Measurements from ENCODE around the gene C1QB.

The C1QB gene, protein sequence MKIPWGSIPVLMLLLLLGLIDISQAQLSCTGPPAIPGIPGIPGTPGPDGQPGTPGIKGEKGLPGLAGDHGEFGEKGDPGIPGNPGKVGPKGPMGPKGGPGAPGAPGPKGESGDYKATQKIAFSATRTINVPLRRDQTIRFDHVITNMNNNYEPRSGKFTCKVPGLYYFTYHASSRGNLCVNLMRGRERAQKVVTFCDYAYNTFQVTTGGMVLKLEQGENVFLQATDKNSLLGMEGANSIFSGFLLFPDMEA

DNA sequence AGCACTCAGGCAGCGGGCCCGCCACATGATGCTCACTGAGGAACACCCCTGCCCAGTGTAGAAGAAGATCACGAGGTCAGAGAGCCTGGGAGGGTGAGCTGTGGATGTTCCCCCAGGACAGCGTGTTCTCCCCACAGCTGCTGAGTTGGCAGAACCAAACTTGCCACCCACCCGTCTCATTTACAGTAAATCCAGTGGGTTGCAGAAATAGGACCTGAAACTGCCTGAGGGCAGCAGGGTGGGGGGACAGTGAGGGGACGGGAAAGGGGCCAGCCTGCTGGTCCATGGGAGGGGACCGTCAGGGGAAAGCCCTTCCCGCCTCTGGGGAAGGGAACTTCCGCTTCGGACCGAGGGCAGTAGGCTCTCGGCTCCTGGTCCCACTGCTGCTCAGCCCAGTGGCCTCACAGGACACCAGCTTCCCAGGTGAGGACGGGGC, at the start of gene C1QB:
C1QB (plus strand) TSS at position 356 of the 436 bp plus-strand sequence. CDS start 6,227 bp downstream, outside the sequence.
- no peaks in the 10 kb centered on the region for H3K36me3 Mint-ChIP-seq (ENCODE audit: low read depth)
- no peak within 1 kb of the TSS for H3K4me3 Mint-ChIP-seq

DNA sequence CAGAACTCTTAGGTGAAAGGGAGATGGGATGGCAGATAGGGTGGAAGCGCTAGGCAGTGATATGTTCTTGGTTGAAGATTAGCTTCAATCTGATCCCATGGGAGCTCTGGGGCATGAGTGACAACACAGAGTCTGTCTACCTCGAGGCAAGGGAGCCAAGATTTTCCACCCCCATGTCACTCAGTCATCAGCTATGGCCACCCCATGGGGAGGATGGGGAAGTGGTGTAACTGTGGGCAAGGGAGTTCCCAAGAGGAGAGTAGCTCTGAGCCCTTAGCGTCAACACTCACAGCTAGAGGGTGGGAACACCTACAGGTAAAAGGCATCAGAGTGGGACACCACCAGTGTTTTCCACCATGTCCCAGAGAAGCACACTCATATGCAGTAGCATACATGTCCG, 46.9 kb upstream of the C1QB start:
- Mint-ChIP-seq H3K27me3 (peaks cover 57% of the 10 kb centered on the region), H3K9me3 (no peaks in the 10 kb centered on the region), H3K36me3 (ENCODE audit: low read depth) (no peaks in the 10 kb centered on the region), H3K4me3 (no peak overlapping the region), H3K27ac (no peak overlapping the region), H3K4me1 (ENCODE audit: low read depth) (no peaks in the 10 kb centered on the region)

More for the DNA sequence above, at the start of gene C1QB:
- H3K9me3 Mint-ChIP-seq: no peaks in the 10 kb centered on the region
- peaks cover 10% of the 10 kb centered on the region for H3K27me3 Mint-ChIP-seq
- H3K4me1 Mint-ChIP-seq (ENCODE audit: low read depth): no peaks in the 10 kb centered on the region
- no peak within 1 kb of the TSS for H3K27ac Mint-ChIP-seq

DNA sequence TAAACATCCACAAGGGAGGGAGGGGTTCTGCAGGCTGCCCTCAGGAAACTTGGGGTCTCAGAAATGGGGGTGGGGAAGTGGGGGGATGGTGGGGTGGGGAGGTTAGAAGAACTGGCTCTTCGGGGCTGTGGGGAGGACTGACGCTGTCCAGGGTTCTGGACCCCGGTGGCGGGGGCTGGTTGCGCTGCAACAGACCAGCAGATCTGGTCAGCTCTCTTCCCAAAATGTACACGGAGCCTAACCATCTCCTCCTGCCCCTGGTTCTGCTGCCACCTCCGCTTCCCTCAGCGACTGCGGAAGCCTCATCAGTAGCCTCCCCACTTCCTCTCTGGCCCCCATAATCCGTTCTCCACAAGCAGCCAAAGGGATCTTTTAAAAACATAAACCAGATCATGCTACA, 45.9 kb upstream of the C1QB start:
- Mint-ChIP-seq H3K4me1 (ENCODE audit: low read depth) (no peaks in the 10 kb centered on the region), H3K4me3 (no peak overlapping the region), H3K9me3 (no peaks in the 10 kb centered on the region), H3K27me3 (peaks cover 64% of the 10 kb centered on the region), H3K27ac (no peak overlapping the region), H3K36me3 (ENCODE audit: low read depth) (no peaks in the 10 kb centered on the region)

DNA sequence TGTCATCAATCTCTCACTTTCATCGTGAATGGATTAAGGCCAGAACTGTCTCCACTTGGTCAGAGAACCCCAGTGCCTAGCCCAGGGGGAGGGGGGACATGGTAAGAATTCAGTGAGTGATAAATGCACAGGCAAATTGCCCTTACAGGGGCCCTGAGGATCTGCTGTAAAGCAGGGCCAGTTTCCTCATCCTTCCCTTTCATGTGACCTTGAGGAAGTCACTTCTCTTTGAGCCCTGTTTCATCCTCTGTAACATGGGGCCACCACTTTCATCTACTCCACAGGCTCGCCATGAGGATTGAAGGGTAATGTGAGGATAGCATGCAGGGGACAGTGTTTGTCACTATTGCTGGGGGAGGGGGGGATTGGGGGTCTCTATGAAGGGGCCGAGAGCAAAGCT, 44.7 kb upstream of the C1QB start:
- Mint-ChIP-seq H3K27ac (no peak overlapping the region), H3K4me3 (no peak overlapping the region), H3K36me3 (ENCODE audit: low read depth) (no peaks in the 10 kb centered on the region), H3K4me1 (ENCODE audit: low read depth) (no peaks in the 10 kb centered on the region), H3K27me3 (peaks cover 70% of the 10 kb centered on the region), H3K9me3 (no peaks in the 10 kb centered on the region)

DNA sequence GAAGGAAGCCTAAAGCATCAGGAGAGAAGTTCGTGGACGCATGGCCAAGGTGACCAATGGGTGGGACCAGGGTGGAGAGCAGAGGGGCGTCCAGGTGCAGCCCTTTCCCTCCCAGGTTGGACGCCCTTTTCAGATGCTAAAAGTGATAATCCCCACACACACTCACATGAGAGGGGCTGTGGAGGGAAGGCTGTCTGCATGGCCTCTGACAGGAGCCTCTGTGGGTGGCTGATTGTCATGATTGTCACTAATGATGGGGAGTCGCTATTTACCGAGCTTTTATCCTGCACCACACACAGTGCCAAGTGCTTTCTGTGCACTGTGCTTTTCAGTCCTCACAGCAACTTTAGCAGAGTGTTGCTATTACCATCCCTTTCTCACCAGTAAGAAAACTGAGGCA, 43.7 kb upstream of the C1QB start:
- Mint-ChIP-seq H3K9me3 (no peaks in the 10 kb centered on the region), H3K4me1 (ENCODE audit: low read depth) (no peaks in the 10 kb centered on the region), H3K27ac (no peak overlapping the region), H3K4me3 (no peak overlapping the region), H3K36me3 (ENCODE audit: low read depth) (no peaks in the 10 kb centered on the region), H3K27me3 (peaks cover 62% of the 10 kb centered on the region)

DNA sequence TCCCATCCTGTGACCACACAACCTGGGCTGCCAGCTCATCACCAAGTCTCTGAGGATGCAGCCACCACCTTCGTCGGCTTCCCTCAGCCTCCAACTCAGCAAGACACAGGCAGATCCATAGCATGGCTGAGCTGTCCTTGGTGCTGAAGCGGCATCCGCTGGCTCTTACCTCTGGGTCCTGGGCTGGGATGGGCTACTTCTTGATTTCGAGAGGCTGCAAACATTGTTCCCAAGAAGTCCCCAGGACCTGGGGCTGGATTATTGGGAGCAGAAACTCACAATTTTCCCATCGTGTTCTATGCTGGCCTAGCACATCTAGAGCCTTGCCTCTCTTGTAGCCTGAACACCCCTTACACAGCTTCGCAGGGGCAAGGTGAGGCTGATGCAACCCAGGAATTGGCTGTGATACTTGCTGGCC, 41.5 kb upstream of the C1QB start:
- Mint-ChIP-seq H3K27me3 (peaks cover 47% of the 10 kb centered on the region), H3K4me3 (no peak overlapping the region), H3K36me3 (ENCODE audit: low read depth) (no peaks in the 10 kb centered on the region), H3K9me3 (no peaks in the 10 kb centered on the region), H3K4me1 (ENCODE audit: low read depth) (no peaks in the 10 kb centered on the region), H3K27ac (no peak overlapping the region)

DNA sequence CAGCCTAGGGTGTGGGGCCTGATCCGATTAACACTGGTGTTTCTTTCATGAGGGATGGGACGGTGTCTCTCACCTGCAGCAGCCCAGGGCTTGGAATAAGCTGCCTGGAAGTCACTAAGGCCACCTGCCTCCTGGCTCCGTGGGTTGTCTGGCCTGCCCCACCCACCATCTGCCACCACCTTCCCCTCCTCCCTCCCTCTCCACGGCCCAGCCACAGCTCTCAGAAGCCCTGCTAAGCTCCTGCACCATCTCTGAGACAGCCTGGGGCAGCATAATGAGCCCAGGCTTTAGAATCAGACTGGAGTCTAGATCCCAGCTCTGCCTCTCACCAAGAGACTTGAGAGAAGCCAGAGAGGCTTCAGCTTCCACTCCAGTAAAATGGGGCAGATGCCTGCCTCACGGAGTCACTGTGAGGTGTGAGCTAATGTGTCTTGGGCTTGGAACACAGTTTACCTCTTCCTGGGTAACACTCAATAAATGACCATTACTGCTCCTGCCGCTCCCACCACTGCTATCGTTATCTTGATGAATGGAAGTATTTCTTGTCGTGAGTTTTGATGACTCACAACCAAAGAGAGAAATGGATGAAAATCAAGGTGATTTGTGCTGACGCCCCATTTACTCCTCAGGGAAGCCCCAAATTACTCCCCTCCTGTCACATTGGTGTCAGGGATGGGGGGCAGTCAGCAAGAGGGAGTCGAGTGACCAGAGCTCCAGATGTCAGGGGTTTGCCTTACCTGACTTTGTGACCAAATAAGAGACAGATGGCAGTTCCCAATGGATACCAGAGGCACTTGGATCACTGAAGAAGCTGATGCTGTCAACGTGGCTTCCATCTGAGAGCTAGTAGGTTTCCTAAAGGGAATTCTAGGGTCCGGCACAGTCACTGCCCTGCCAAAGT, 40.1 kb upstream of the C1QB start:
- H3K4me1 Mint-ChIP-seq (ENCODE audit: low read depth): no peaks in the 10 kb centered on the region
- H3K27me3 Mint-ChIP-seq: peaks cover 47% of the 10 kb centered on the region
- H3K9me3 Mint-ChIP-seq: no peaks in the 10 kb centered on the region
- no peaks in the 10 kb centered on the region for H3K36me3 Mint-ChIP-seq (ENCODE audit: low read depth)
- H3K4me3 Mint-ChIP-seq: no peak overlapping the region
- H3K27ac Mint-ChIP-seq: no peak overlapping the region

DNA sequence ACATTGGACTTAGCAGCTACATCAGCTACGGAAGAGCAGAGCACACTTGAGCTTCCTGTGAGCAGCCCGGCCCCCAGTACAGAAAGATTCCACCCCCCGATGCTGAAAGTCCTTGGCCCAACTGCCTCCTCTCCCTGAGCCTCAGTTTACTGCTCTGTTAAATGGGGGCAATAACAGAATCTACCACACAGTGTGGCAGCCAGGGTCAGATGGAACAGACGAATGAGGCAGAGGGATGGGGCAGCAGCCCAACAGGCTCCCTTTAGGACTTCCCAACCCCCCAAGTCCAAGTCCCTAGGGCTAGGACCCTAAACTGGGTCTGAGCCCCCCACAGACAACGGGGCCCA, 39.5 kb upstream of the C1QB start:
- no peak overlapping the region for H3K4me3 Mint-ChIP-seq
- H3K9me3 Mint-ChIP-seq: no peaks in the 10 kb centered on the region
- H3K4me1 Mint-ChIP-seq (ENCODE audit: low read depth): no peaks in the 10 kb centered on the region
- H3K27me3 Mint-ChIP-seq: peaks cover 43% of the 10 kb centered on the region
- H3K36me3 Mint-ChIP-seq (ENCODE audit: low read depth): no peaks in the 10 kb centered on the region
- H3K27ac Mint-ChIP-seq: no peak overlapping the region

DNA sequence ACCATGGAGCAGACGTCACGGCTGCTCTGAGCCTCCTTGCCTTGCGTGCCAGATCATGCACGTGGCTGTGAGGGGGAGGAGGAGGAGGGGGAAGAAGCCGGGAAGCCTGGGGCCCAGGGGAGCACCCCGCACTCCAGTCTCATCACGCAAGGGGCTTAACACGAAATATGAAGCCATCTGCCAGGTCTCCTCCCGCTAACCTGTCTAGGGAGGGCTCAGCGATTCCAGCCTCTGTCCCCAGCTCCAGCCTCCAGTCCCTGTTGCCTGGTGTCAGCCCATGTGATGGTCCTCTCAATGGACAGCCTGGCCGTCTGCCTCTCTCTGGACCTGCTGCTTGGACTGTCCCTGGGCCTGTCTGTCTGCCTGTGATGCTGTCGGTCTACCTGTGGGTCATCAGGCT, 39.1 kb upstream of the C1QB start:
- Mint-ChIP-seq H3K27me3 (peaks cover 43% of the 10 kb centered on the region), H3K4me1 (ENCODE audit: low read depth) (no peaks in the 10 kb centered on the region), H3K9me3 (no peaks in the 10 kb centered on the region)

DNA sequence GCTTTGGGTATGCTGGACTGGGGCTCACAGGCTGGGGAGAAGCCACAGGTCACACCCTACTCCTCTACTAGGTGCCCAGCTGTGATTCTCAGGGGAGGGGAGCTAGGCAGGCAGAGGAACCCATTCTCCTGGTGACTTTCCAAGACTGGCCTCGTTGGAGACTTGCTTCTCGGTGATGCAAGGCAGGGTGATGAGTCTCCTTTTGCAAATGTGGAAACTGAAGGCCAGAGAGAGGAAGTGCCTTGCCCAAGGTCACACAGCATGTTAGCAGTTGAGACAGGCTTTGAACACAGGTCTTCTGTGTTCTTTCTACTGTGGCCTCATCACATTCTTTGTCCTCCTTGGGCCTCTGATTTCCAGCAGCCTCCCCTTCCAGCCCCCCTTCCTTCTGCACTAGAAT, 37.1 kb upstream of the C1QB start:
- Mint-ChIP-seq H3K27me3 (peaks cover 40% of the 10 kb centered on the region), H3K4me3 (no peak overlapping the region)

More for the DNA sequence above, 39.1 kb upstream of the C1QB start:
- H3K4me3 Mint-ChIP-seq: no peak overlapping the region
- no peak overlapping the region for H3K27ac Mint-ChIP-seq
- no peaks in the 10 kb centered on the region for H3K36me3 Mint-ChIP-seq (ENCODE audit: low read depth)

DNA sequence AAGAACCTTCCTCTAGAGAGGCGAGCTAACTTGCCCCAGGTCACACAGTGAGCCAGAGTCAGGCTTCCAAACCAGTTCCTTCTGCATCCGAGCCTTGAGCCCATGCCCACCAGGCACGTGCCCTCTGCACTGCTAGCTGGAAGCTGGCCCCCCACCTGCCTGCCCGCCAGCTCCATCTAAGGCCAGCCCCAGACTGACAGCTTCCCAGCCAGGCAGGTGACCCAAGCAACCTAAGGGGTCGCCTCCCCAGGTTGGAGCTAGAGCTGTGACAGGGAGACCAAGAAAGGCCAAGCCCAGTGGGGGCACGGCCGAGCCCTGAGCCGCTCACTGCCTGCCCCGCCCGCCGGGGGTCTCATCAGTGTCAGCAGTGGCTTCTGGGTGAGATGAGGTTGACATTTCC, 36.5 kb upstream of the C1QB start:
- Mint-ChIP-seq H3K27me3 (peaks cover 36% of the 10 kb centered on the region), H3K27ac (no peak overlapping the region), H3K36me3 (ENCODE audit: low read depth) (no peaks in the 10 kb centered on the region), H3K9me3 (no peaks in the 10 kb centered on the region), H3K4me3 (no peak overlapping the region), H3K4me1 (ENCODE audit: low read depth) (no peaks in the 10 kb centered on the region)

More for the DNA sequence above, 37.1 kb upstream of the C1QB start:
- H3K4me1 Mint-ChIP-seq (ENCODE audit: low read depth): no peaks in the 10 kb centered on the region
- H3K36me3 Mint-ChIP-seq (ENCODE audit: low read depth): no peaks in the 10 kb centered on the region
- H3K27ac Mint-ChIP-seq: no peak overlapping the region
- H3K9me3 Mint-ChIP-seq: no peaks in the 10 kb centered on the region

DNA sequence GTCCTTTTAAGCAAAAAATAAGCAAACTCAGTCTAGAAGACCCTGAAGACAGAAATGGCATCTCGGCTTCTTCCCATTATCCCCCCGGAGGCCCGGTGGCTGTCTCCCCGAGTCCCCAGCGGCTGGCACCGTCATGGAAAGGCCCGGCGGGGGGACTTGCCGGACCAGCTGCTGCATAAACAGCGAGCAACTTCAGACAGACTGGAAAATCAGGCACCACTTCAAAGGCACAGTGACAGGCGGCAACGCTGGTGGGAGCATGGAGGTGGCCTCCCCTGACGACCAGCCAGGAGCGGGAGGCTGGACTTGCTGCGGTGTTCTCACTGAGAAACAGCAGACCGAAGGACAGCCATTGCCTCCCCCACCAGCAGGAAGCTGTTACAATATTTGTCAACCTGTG, 35.0 kb upstream of the C1QB start:
- no peak overlapping the region for H3K27ac Mint-ChIP-seq
- H3K27me3 Mint-ChIP-seq: peaks cover 34% of the 10 kb centered on the region
- H3K4me3 Mint-ChIP-seq: no peak overlapping the region
- no peaks in the 10 kb centered on the region for H3K36me3 Mint-ChIP-seq (ENCODE audit: low read depth)
- H3K9me3 Mint-ChIP-seq: no peaks in the 10 kb centered on the region
- H3K4me1 Mint-ChIP-seq (ENCODE audit: low read depth): no peaks in the 10 kb centered on the region

DNA sequence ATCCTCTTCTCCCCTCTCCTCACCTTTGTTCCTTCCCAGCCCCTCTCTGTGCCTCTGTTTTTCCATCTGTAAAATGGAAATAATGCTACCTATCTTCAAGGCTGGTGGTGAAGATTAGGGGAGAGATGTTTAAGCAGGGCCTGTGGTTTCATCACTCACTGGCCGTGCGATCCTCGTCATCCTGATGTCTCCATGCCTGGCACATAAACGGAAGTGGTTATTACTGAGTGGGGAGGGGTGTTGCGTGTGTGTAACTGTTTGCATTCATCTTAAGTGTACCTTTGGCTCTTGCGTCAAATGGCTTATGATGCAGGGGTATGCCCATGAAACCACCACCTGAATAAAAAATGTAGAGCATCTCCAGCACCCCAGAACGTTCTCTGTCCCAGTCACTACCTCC, 33.8 kb upstream of the C1QB start:
- Mint-ChIP-seq H3K4me1 (ENCODE audit: low read depth) (no peaks in the 10 kb centered on the region), H3K4me3 (no peak overlapping the region), H3K27me3 (peaks cover 31% of the 10 kb centered on the region), H3K27ac (no peak overlapping the region), H3K36me3 (ENCODE audit: low read depth) (no peaks in the 10 kb centered on the region), H3K9me3 (no peaks in the 10 kb centered on the region)

DNA sequence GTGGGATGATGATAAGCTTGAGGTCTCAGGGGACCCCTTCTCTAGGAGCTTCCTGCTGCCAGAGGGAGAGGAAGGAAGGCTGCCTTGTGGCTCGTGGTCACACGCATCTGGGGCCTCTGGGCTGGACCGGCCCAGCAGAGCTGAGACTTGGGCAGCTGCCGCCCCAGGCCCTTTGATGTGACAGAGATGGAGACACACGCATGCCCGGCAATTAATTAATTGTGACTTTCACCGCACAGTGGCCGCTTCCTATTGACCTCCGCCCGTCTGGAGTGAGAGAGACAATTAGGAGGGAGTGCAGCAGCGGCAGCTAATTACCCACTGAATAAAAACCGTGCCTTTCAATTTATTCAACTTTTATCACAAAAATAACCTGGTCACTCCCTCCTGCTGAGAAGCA, 33.2 kb upstream of the C1QB start:
- H3K27ac Mint-ChIP-seq: no peak overlapping the region
- no peak overlapping the region for H3K4me3 Mint-ChIP-seq
- H3K4me1 Mint-ChIP-seq (ENCODE audit: low read depth): no peaks in the 10 kb centered on the region
- H3K9me3 Mint-ChIP-seq: no peaks in the 10 kb centered on the region
- peaks cover 36% of the 10 kb centered on the region for H3K27me3 Mint-ChIP-seq
- no peaks in the 10 kb centered on the region for H3K36me3 Mint-ChIP-seq (ENCODE audit: low read depth)

DNA sequence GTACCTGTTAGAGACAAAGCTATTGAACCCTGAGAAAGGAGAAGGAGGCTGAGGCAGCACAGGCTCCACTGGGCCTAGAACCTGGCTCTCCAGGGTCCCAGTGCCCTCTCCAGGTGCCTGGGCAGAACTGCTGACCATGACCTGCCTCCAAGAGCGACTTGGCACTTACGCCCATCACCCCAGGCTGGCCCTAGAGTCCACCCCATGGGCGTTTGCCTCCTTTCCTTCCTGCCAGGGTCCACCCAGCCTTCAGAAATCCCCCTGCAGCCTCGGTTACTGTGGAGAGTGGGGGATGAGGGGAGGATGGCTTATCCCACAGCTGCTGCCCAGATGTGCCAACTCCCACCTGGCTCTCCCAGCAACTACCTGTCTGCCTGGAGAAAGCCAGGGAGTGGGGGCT, 31.3 kb upstream of the C1QB start:
- H3K9me3 Mint-ChIP-seq: no peaks in the 10 kb centered on the region
- no peak overlapping the region for H3K27ac Mint-ChIP-seq
- no peak overlapping the region for H3K4me3 Mint-ChIP-seq
- H3K27me3 Mint-ChIP-seq: peaks cover 45% of the 10 kb centered on the region
- no peaks in the 10 kb centered on the region for H3K4me1 Mint-ChIP-seq (ENCODE audit: low read depth)
- no peaks in the 10 kb centered on the region for H3K36me3 Mint-ChIP-seq (ENCODE audit: low read depth)
